Stimulated activated memory B cell treated with anti-CD40 and anti-IgM and Interleukin-4, amounts not matched to agents 10 μg/mL and 1 μg/mL and 100 μg/mL, for 72 hours (primary cell): ENCODE measurements around the gene CD8A.
"Not testable (repeated sequence)": the region's sequence is repeated elsewhere in the genome, so short reads cannot be mapped to it uniquely, and the experiment has no call there.

Experiments used
- ATAC-seq: fragments of 150-1000 bp; cut with Tn5 transposase; 2 replicates; pipeline ENCODE4 v1.10.0; 2021
- H3K27ac Mint-ChIP-seq: one replicate; pipeline ENCODE4 v1.8.0; 2022; ENCODE audit warnings: mild to moderate bottlenecking, mixed read lengths
- H3K27me3 Mint-ChIP-seq: one replicate; pipeline ENCODE4 v1.8.0; 2022; ENCODE audit warnings: mixed read lengths
- H3K36me3 Mint-ChIP-seq: one replicate; pipeline ENCODE4 v1.8.0; 2022; ENCODE audit warnings: mixed read lengths
- H3K4me1 Mint-ChIP-seq: one replicate; pipeline ENCODE4 v1.8.0; 2022; ENCODE audit warnings: mixed read lengths
- H3K4me3 Mint-ChIP-seq: one replicate; pipeline ENCODE4 v1.8.0; 2022; ENCODE audit warnings: mild to moderate bottlenecking, moderate library complexity, mixed read lengths
- H3K9me3 Mint-ChIP-seq: one replicate; pipeline ENCODE4 v1.8.0; 2022; ENCODE audit warnings: mixed read lengths

CD8A gene

DNA sequence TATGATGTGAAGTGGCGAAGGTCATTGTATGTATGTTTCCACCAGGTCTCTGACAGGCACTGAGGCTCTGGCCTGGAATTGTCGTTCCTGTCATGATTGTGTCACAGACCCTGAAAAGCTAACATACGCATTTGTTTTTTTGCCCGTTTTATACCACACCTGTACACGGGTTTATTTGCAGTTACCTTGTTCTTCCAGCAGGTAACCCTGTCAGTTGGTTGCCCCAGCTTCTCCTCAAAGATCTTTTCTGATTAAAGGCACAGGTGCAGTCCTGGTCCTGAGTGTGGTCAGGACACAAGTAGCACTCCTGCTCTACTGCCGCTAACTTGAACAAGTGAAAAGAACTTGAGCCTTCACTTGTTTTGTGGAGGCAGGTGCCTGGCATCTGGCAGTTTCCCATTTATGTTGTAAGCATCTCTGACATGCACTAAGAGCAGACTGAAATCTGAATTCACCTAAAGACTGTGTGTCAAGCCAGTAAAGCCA lies 19.9 kb downstream of the CD8A start:
- no peaks in the 10 kb centered on the region for H3K4me1 Mint-ChIP-seq
- H3K27ac Mint-ChIP-seq, result no peak overlapping the region
- no peak overlapping the region for H3K4me3 Mint-ChIP-seq
- H3K36me3 Mint-ChIP-seq, result peaks cover 65% of the 10 kb centered on the region
- H3K27me3 Mint-ChIP-seq, result no peaks in the 10 kb centered on the region
- no peak for ATAC-seq
- no peaks in the 10 kb centered on the region for H3K9me3 Mint-ChIP-seq

DNA sequence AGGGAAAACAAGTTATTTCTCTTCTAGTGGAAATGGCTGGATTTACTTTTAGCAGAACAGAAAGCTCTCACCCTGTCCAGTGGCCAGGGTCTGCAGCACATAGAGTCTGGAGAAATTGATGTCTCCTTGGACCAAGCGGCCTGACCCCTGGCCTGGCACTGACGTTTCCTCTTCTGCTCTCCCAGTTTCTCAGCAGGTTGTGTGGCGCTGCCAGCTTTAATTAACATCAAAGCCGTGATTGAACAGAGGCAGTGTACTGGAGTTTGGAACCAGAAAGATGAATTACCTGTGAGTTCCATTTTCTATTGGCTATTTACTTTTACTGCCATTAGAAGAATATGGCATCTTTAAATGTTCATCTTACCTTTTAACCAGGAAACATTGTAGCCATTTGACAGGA lies 20.9 kb downstream of the CD8A start:
- Mint-ChIP-seq H3K9me3 (no peaks in the 10 kb centered on the region), H3K4me1 (peaks cover 1% of the 10 kb centered on the region), H3K27me3 (no peaks in the 10 kb centered on the region), H3K36me3 (peaks cover 63% of the 10 kb centered on the region), H3K27ac (no peak overlapping the region), H3K4me3 (no peak overlapping the region)
- ATAC-seq, result no peak

DNA sequence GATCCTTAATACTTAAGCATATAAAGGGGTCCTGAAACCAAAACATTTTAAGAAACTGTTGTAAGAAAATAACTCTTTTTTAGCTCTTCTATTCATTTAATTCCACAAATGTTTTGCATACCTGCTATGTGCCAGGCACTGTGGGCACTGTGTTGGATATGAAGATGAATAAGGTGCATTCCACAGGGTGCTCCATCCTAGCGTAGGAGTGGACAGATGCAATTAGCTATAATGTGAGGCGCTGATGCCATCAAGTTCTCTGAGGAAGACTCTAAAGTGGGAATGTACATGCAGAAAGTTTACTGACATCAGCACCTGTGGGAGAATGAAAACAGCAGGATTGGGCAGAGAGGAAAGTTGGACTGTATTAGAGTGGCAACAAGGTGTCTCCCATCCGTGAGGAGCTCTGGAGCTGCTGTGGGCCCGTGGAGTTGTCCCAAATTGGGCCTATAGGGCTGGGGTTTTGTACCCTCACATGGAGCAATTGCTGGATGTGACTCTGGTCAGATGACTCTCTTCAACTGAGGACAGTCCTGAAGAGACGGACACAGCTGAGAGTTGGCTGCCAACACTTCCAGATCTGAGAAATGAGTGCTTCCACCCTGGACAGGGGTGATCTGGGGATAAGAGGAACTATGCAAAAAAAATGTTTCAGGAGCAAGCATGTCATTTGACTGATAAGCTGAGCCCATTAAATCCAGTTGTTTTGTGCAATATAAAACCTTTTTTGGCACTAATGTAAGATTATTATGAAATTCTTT lies 22.3 kb downstream of the CD8A start:
- no peaks in the 10 kb centered on the region for H3K27me3 Mint-ChIP-seq
- no peak for ATAC-seq
- H3K4me3 Mint-ChIP-seq, result no peak overlapping the region
- H3K36me3 Mint-ChIP-seq, result peaks cover 48% of the 10 kb centered on the region
- peaks cover 6% of the 10 kb centered on the region for H3K4me1 Mint-ChIP-seq
- no peak overlapping the region for H3K27ac Mint-ChIP-seq
- no peaks in the 10 kb centered on the region for H3K9me3 Mint-ChIP-seq

DNA sequence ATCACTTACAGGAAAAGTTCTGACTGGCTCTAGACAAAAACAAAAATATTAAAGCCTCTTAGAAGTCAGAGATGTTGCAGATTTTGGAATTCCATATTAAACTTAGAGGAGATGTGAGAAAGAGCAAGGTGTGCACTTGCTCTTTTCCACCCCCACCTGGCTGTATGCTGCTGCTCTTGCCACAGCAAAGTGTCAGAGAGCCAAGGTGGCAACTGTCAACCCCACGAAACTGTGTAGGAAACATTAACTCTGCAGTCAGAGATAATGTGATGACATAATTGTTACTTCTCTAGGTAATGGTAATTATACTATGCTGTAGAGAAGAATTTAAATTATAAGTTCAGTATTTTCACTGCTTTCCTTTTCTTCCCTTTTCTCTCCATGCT lies 25.4 kb downstream of the CD8A start:
- no peak overlapping the region for H3K4me3 Mint-ChIP-seq
- no peaks in the 10 kb centered on the region for H3K27me3 Mint-ChIP-seq
- peaks cover 16% of the 10 kb centered on the region for H3K4me1 Mint-ChIP-seq
- no peaks in the 10 kb centered on the region for H3K9me3 Mint-ChIP-seq
- ATAC-seq, result no peak
- H3K36me3 Mint-ChIP-seq, result peaks cover 26% of the 10 kb centered on the region
- no peak overlapping the region for H3K27ac Mint-ChIP-seq

DNA sequence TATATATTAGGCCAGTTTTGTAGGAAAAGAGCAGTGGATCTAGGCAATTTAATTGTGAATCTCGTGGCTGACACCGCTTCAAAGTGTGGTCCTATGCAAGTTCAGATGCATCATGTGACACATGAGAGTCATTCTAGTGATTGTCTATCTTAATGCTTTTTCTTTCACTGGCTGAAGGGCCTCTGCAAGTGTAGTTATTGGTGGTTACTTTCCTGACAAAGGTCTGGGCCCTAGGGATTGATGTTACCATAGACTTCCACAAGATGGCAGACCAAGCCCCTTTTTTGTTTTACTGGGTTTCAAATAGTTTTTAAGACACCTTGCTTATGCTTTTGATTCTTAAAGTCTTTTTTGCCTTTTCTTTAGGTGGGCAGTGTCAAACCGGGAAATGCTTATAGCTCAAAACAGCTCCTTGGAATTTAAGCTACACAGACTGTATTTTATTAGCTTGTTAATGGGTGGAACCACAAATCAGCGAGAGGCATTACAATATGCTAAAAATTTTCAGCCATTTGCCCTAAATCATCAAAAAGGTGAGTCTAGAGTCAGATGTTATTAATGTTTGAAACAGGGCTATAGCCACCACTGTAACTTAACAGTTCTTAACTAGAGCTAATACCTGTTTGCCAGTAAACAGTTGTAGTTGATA lies 25.9 kb downstream of the CD8A start:
- Mint-ChIP-seq H3K9me3 (no peaks in the 10 kb centered on the region), H3K36me3 (peaks cover 27% of the 10 kb centered on the region), H3K27me3 (no peaks in the 10 kb centered on the region), H3K4me3 (no peak overlapping the region), H3K4me1 (peaks cover 18% of the 10 kb centered on the region), H3K27ac (no peak overlapping the region)
- peak; percentile 56 for ATAC-seq

DNA sequence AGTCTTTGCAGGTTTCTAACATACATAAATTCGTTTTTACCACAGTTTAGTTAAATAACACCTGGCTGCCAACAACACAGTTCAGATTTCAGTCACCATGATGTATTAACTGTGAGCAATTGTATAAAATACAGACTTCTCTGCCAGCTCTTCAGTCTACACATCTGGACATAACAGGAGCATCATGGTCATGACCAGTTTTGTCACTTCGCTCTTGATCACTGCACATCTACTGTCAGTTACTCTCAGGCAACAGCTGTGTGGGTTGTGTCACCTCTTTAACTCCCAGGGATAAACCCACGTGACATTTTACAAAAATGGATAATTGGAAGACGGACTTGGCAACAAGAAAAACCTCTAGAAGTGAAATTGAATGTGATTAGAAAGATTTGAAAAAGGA lies 30.3 kb downstream of the CD8A start:
- no peak overlapping the region for H3K4me3 Mint-ChIP-seq
- no peak for ATAC-seq

DNA sequence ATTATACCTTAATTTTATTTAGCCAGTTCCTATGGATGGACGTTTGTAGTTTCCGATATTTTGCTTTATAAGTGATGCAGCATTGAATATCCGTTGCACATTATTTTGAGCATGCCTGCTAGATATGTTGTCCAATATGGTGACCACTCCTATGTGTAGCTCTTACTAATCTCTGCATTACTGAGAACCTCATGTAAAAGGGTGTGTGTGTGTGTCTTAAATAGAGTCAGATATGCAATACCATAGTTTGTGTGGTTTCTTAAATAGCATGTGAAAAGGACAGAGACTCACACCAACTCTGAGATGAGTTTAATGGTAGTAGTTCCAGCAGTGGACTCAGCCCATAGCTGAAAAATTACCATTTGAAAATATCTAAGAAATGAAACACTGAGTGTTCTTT lies 32.3 kb downstream of the CD8A start:
- Mint-ChIP-seq H3K9me3 (no peaks in the 10 kb centered on the region), H3K27ac (no peak overlapping the region), H3K4me1 (peaks cover 12% of the 10 kb centered on the region), H3K4me3 (no peak overlapping the region), H3K27me3 (no peaks in the 10 kb centered on the region), H3K36me3 (peaks cover 27% of the 10 kb centered on the region)
- no peak for ATAC-seq

More for the DNA sequence above, 30.3 kb downstream of the CD8A start:
- Mint-ChIP-seq H3K36me3 (peaks cover 23% of the 10 kb centered on the region), H3K27ac (no peak overlapping the region), H3K27me3 (no peaks in the 10 kb centered on the region), H3K9me3 (no peaks in the 10 kb centered on the region), H3K4me1 (peaks cover 18% of the 10 kb centered on the region)

DNA sequence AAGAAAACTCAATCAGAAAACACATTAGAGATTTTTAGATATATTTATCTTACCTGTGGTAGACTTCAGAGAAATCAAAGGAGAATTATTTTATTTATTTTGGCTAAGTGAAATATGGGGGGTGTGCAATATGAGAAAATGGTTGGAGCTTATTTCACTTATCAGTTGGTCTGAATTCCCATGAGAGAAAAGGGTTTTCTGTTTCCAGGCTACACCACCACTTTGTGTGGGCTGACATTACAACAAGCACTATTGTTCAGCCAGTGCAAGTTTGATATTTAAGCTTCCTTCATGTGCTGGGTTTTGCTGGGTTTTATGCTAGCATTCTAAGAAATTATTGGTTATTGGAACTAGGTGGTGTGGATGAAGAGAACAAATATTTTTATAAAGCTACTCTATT lies 37.1 kb downstream of the CD8A start:
- peaks cover 11% of the 10 kb centered on the region for H3K4me1 Mint-ChIP-seq
- no peaks in the 10 kb centered on the region for H3K27me3 Mint-ChIP-seq
- H3K27ac Mint-ChIP-seq, result no peak overlapping the region
- H3K9me3 Mint-ChIP-seq, result peaks cover 6% of the 10 kb centered on the region
- H3K4me3 Mint-ChIP-seq, result no peak overlapping the region
- peaks cover 55% of the 10 kb centered on the region for H3K36me3 Mint-ChIP-seq
- ATAC-seq, result no peak

DNA sequence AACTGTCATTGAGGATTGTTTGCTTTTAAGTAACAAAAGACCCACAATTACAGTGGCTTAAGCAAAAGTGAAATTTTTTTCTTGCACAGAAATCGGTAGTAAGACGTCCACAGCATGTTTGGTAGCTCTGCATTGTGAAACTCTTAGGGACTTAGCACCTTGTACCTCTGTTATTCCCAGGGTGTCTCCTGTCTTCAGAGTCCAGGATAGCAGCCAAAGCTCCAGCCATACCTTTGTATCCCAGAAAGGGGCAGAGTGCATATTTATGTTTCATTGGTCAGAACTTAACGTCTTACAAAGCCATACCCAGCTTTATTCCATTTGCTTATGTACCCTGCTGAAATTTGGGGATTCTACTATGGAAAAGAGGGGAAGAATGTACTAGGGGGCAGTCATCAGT lies 37.8 kb downstream of the CD8A start:
- Mint-ChIP-seq H3K4me3 (no peak overlapping the region), H3K27ac (no peak overlapping the region), H3K9me3 (peaks cover 6% of the 10 kb centered on the region), H3K4me1 (peaks cover 12% of the 10 kb centered on the region), H3K36me3 (peaks cover 55% of the 10 kb centered on the region), H3K27me3 (no peaks in the 10 kb centered on the region)
- no peak for ATAC-seq

DNA sequence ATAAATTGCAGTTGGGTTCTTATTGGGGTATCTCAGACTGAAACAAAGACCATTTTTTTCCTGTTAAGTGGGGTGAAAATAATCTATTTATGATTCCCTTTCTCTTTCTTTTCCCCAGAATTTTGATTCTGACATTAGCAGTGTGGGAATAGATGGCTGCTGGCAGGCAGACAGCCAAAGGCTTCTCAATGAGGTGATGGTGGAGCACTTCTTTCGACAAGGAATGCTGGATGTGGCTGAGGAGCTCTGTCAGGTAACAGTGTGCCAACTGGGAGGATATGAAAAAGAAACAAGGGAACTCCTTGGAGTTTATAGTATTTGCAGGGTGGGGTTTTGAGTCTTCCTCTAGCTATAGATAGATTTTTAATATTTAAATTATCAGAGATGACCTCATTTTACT lies 38.9 kb downstream of the CD8A start:
- Mint-ChIP-seq H3K27me3 (no peaks in the 10 kb centered on the region), H3K27ac (no peak overlapping the region), H3K4me3 (no peak overlapping the region), H3K4me1 (peaks cover 23% of the 10 kb centered on the region), H3K36me3 (peaks cover 55% of the 10 kb centered on the region), H3K9me3 (peaks cover 6% of the 10 kb centered on the region)
- ATAC-seq, result no peak

DNA sequence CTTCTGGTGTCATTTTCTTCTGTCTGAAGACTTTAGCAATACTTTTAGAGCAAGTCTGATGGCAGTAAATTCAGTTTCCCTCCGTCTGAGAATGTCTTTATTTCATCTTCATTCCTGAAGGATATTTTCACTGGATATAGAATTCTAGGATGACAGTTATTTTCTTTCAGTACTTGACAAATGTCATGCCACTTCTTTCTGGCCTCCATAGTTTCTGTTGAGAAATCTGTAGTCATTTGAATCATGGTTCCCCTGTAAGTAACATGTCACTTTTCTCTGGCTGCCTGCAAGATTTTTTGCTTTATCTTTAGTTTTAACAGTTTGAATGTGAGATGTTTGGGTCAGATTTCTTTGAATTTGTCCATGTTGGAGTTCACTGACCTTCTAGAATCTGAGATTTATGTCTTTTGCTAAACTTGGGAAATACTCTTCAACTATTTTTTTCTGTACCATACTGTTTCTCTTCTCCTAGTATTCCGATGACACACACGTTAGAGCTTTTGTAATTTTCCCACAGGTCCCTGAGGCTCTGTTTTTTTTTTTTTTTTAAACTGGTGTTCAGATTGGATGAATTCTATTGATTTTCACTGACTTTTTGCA lies 40.4 kb downstream of the CD8A start:
- no peak overlapping the region for H3K27ac Mint-ChIP-seq
- H3K4me3 Mint-ChIP-seq, result no peak overlapping the region
- peaks cover 38% of the 10 kb centered on the region for H3K4me1 Mint-ChIP-seq
- H3K36me3 Mint-ChIP-seq, result peaks cover 49% of the 10 kb centered on the region
- H3K9me3 Mint-ChIP-seq, result peaks cover 6% of the 10 kb centered on the region
- H3K27me3 Mint-ChIP-seq, result no peaks in the 10 kb centered on the region
- no peak for ATAC-seq

DNA sequence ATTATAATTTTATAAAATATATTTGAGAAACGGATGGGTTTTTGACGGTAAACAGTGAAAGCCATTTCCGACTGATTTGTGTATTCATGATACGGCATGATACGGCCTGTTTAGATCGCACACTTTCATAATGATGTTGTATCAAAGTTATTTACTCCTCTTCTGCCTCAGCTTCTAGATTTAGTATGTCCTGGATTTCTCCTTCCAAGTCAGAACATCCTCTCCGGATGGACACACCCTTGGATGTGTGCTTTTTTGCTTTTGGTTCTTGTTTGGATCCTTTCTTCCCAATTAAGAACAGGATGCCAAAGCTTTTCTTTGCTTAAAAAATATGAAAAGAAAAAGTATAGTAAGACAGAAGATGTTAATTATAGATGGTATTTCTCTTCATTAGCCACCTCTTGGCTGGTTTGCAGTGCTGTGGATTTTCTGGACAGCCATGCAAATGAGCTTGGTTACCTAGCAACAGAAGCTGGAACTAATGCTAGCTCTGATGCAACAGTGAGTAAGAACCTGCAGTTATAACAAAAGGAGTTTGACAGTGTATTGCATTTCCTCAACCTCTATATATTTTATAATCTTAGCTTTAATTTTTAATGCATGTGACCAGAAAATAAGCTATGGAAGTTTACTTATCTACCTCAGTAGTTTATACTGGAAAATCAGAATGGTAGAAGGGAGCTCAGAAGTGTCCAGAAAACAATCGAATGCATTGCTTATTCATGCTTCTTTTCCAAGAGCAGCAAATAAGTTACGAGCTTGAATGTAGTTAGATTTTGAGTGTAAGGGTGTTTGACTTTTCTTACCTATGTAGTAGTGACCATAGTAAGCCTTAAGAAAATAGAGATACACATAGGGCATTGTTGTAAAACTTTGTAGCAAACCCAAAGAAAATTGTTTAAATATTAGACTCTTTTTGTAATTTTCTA lies 42.7 kb downstream of the CD8A start:
- Mint-ChIP-seq H3K27ac (peak overlapping the region; percentile 53), H3K27me3 (no peaks in the 10 kb centered on the region), H3K9me3 (peaks cover 6% of the 10 kb centered on the region), H3K4me1 (peaks cover 49% of the 10 kb centered on the region), H3K4me3 (no peak overlapping the region), H3K36me3 (peaks cover 55% of the 10 kb centered on the region)
- peak; percentile 63 for ATAC-seq

DNA sequence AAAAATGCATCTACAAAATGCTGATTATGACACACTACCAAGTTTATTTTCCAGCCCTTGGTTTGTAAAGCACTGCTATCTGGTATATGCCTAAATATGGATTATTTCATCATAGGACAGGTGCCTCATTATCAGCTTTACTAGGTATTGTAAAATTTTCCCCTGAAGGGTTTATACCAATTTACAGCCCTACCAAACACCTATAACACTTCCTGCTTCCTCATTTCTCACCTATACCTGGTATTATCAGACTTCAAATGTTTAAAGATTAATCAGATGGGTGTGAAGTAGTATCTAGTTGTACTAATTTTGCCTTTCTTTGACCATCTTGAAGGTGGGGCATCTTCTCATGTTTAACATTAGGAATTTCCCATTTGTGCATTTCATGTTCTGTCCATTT lies 43.8 kb downstream of the CD8A start:
- H3K27ac Mint-ChIP-seq, result peak overlapping the region; percentile 53
- peaks cover 6% of the 10 kb centered on the region for H3K9me3 Mint-ChIP-seq
- peaks cover 53% of the 10 kb centered on the region for H3K36me3 Mint-ChIP-seq
- no peak for ATAC-seq
- H3K4me3 Mint-ChIP-seq, result no peak overlapping the region
- peaks cover 57% of the 10 kb centered on the region for H3K4me1 Mint-ChIP-seq
- no peaks in the 10 kb centered on the region for H3K27me3 Mint-ChIP-seq

DNA sequence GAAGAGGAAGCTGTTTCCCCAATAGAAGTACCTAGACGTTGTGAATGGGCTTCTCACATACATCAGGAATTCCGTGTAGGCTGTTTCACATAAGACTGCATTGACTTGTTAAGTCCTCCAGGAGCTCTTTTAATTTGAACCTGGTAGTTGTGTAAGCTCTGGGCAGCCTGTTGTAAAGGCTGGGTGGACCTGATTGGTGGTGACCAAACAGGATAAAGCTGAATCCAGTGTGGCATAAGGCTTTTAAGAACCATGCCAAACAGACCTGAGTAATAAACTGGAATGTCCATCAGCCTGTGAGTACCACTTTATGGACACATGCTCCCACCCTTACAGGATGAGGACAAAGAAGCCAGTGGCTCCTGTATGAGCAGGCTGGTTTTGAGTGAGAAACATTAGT lies 46.6 kb downstream of the CD8A start:
- Mint-ChIP-seq H3K27ac (no peak overlapping the region), H3K36me3 (peaks cover 31% of the 10 kb centered on the region), H3K9me3 (no peaks in the 10 kb centered on the region), H3K27me3 (no peaks in the 10 kb centered on the region), H3K4me1 (peaks cover 48% of the 10 kb centered on the region), H3K4me3 (no peak overlapping the region)
- no peak for ATAC-seq

DNA sequence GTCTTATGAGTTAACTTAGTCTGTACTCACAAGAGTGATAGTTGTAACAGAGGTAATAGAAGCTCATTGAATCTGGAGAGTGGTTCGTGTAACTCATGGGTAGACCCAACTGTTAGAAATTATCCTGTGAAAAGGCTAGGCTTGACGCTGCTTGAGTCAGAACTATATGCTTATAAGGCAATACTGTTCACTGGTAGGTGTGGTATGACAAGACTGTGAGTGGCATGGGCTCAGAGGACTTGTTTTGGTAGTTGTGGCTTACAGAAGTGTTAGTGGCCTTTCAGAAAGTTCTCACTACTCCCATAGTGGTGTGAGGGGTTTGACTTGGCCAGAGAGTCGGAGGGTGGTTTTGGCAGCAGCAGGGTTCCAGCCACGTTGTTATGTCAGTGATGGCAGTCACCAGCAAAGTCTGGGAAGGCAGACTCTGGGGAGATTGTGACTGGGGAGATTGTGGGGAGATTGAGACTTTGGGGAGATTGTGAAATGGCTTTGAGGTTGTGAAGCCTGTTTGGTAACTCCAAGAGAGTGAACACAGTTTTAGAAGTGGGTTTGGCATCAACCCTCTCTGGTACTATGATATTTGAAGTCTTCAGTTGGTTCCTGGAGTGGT lies 48.7 kb downstream of the CD8A start:
- peaks cover 31% of the 10 kb centered on the region for H3K36me3 Mint-ChIP-seq
- not testable (repeated sequence) for H3K27me3 Mint-ChIP-seq, H3K4me3 Mint-ChIP-seq, ATAC-seq, H3K9me3 Mint-ChIP-seq, H3K27ac Mint-ChIP-seq
- H3K4me1 Mint-ChIP-seq, result peaks cover 38% of the 10 kb centered on the region
